Amniotic stem cell (primary cell): Measurements from ENCODE around the gene TERT.
"Not testable (repeated sequence)": the region's sequence is repeated elsewhere in the genome, so short reads cannot be mapped to it uniquely, and the experiment has no call there.

ENCODE experiments used
- DNase-seq: peaks from one replicate; lab custom pipeline; 2025; lab: John Stamatoyannopoulos, UW

TERT gene

DNA sequence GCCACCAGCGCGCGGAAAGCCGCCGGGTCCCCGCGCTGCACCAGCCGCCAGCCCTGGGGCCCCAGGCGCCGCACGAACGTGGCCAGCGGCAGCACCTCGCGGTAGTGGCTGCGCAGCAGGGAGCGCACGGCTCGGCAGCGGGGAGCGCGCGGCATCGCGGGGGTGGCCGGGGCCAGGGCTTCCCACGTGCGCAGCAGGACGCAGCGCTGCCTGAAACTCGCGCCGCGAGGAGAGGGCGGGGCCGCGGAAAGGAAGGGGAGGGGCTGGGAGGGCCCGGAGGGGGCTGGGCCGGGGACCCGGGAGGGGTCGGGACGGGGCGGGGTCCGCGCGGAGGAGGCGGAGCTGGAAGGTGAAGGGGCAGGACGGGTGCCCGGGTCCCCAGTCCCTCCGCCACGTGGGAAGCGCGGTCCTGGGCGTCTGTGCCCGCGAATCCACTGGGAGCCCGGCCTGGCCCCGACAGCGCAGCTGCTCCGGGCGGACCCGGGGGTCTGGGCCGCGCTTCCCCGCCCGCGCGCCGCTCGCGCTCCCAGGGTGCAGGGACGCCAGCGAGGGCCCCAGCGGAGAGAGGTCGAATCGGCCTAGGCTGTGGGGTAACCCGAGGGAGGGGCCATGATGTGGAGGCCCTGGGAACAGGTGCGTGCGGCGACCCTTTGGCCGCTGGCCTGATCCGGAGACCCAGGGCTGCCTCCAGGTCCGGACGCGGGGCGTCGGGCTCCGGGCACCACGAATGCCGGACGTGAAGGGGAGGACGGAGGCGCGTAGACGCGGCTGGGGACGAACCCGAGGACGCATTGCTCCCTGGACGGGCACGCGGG, at the start of gene TERT:
TERT (minus strand) TSS at position 234 of the 815 bp plus-strand sequence; CDS start at position 155, 79 bp downstream.
- no peak for DNase-seq

DNA sequence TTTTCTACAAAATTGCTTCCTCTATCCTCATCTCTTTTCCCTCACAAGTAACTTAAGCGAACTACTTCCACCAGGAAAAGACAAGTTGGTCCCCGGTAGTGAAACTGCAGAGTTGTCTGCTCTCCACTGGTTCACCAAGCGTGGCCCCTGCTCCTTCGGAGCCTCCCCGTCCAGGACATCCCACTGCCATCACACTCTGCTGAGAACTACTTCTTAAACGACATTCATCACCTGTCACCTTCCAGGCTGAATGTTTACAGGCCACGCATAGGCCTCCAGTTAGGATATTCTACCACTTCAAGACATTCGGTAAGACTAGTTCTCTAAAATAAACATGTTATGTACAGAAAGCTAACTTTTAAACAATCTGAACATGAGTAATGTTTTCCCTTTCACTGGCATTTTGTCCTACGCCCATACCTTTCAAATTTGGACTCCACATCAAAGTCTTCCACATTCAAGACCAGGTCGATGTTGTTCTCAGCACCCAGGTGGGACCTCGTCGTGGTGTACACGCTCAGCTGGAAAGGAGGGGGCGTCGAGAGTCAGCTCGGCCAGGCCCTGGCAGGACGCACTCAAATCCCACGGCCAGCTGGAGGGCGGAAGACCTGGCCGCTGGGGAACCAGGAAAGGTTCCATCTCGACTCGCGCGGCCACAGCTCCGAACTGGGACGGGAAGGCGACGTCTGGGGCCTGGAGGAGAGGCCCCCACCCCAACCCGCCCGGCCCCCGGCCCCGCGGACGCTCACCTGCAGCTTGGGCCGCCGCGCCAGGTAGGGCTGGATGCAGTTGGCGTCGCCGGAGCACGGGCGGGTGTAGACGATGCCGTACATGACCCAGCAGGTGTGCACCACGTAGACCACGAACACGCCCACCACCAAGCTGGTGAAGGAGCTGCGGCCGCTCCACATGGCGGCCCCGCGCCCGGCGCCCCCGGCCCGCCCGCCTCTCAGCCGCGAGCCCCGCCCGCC, 49.3 kb upstream of the TERT start:
- no peak for DNase-seq

GRCh38 chr5:1343315-1343751, 48.5 kb upstream of the TERT start:
- DNase-seq: no peak

DNA sequence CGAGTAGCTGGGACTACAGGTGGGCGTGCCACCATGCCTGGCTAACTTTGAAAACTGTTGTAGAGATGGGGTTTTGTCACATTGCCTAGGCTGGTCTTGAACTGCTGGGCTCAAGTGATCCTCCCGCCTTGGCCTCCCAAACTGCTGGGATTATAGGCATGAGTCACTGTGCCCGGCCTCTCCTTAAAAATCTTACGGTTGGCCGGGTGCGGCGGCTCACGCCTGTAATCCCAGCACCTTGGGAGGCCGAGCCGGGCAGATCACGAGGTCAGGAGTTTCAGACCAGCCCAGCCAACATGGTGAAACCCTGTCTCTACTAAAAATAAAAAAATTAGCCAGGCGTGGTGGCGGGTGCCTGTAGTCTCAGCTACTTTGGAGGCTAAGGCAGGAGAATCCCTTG, 47.8 kb upstream of the TERT start:
- not testable (repeated sequence) for DNase-seq

GRCh38 chr5:1342268-1342667, 47.4 kb upstream of the TERT start:
- no peak for DNase-seq

- DNase-seq: no peak
Measured at GRCh38 chr5:1341863-1342262, 47.0 kb upstream of the TERT start.

- DNase-seq: not testable (repeated sequence)
Measured at GRCh38 chr5:1339818-1340210, 44.9 kb upstream of the TERT start.

GRCh38 chr5:1339139-1339817, 44.4 kb upstream of the TERT start:
- not testable (repeated sequence) for DNase-seq

- no peak for DNase-seq
Measured at GRCh38 chr5:1338506-1339070, 43.7 kb upstream of the TERT start.

DNA sequence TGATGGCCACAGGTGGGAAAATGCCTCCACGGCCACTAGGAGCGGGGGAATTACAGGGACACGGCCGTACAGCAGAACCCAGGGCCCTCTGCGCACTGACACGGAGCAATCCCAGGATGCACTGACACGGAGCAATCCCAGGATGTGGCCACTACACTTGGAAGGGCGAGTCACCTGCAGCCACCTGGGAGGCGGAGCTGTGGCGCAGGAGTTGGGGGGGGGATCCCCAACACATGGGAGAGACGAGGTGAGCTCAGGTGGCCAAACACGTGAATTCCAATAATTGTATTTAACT, 43.3 kb upstream of the TERT start:
- no peak for DNase-seq

GRCh38 chr5:1337489-1338195, 42.8 kb upstream of the TERT start:
- DNase-seq: no peak

GRCh38 chr5:1336749-1337488, 42.1 kb upstream of the TERT start:
- no peak for DNase-seq

- no peak for DNase-seq
Measured at GRCh38 chr5:1336106-1336561, 41.3 kb upstream of the TERT start.

DNA sequence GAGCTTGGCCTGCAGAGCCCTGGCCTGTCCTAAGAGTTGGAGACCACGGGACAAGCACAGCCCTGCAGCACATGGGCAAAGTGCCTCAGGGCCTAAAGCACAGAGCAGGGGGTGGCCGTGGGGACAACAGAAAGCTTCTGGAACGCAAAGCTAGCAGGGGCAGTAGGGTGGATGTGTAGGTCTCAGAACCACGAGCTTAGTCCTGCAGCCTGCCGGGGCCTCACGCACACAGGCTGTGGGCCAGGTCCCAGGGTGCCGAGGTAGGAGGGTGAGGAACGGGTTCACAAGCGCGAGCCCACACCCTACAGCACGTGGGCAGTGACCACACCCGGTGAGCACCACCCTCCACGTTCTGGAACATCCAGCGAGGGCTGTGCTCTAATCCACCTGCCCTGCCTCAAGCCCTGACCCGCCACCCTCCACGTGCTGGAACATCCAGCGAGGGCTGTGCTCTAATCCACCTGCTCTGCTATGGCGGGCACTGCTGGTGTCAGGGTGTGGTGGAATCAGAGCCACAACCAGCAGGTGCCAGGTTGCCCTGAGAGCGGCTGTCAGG, 40.8 kb upstream of the TERT start:
- DNase-seq: no peak

DNA sequence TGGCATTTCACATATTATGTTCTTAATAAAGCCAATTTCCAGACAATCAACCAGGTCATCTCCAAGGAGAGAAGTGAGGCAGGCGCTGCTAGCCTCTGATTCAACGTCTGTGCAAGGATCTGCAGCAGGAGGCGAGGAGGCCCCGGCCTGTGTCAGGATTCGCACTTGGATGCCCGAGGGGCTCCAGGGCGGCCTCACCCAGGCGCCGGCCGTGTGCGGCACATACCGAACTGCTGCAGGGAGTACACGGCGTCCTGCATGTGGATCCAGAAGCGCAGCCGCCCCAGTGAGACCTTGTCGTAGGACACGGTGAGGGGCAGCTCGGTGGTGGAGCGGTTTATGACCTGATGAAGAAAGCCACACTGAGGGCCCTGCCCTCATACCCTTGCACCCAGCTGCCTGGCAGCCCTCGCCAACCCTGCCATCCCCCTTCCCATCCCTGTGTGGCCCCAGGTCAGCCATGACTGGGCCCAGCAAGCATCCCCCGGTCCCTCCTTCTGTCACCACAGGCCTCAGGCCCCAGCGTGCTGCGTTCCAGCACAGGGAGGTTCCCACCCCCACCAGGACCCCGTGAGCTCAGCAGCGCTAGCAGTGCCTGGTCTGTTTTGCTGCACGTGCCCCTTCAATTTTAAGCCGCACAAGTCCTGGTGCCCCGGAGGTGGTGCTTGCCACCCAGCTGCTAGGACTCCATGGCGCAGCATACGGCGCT, 40.1 kb upstream of the TERT start:
- DNase-seq: no peak

DNA sequence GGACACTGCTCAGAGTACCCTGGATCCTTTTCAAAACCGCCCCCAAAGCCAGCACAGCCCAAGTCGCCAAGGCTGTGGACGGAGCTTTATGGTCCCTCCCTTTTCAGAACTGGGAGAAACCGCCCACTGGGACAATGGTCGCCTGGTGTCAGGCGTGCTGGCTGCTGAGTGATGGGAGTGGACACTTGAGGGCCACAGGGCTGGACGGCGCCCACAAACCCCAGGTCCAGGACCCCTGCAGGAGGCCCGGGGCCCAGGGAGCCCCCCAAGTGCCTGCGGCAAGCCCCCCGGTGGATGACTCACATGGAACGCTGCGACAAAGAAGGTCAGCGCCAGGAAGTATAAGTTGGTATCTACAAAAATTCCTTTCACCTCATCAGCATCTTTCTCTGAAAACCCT, 39.1 kb upstream of the TERT start:
- no peak for DNase-seq

DNA sequence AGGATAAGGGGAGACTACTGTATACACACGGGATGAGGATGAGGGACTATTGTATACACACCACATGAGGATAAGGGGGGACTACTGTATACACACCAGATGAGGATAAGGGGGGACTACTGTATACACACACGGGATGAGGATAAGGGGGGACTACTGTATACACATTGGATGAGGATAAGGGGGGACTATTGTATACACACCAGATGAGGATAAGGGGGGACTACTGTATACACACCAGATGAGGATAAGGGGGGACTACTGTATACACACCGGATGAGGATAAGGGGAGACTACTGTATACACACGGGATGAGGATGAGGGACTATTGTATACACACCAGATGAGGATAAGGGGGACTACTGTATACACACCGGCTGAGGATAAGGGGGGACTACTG, 38.4 kb upstream of the TERT start:
- not testable (repeated sequence) for DNase-seq

DNA sequence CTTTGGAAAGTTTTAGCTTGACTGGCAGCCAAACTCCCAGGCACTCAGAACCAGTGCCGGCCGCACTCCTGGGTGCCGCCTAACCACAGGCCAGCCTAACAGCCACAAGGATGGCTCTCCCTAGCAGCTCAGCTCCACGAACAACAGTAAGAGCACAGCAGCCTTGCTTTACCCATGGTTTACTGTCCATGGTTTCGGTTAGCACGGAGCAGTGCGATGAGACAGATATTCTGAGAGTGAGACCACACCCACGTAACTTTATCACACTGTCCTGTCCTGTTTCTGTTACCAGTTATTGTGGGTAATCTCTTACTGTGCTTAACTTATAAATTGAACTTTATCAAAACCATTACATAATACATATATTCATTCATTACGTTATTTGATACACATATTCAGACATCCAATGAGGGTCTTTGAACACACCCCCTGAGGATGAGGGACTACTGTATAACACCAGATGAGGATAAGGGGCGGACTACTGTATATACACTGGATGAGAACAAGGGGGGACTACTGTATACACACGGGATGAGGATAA, 37.7 kb upstream of the TERT start:
- DNase-seq: no peak

- no peak for DNase-seq
Measured at GRCh38 chr5:1331861-1332405, 37.1 kb upstream of the TERT start.
